IMR-90 (cell line): ENCODE data around the gene NPLOC4. TPM values are rescaled to one million over a fixed set of nuclear protein-coding genes. Genes with fewer than 3 reads are reported as not detected.

Experiments
- ATAC-seq: fragments of 200-7000 bp; cut with Tn5 transposase; 2 replicates; pipeline ENCODE4 v1.9.1; 2020; ENCODE audit warnings: low read depth, mild to moderate bottlenecking, moderate library complexity
- BruUV-seq: library from RNA; stranded (reverse); fragments of 400-500 nt; replicated peaks from 2 replicates; lab custom pipeline; 2021; lab: Mats Ljungman, UMichigan
- CTCF ChIA-PET: fragments of 300-600 bp; formaldehyde crosslinking; extraction: SDS; loops from one replicate; lab custom pipeline; 2021; ENCODE audit warnings: antibody characterized with exemption; lab: Yijun Ruan, JAX
- POLR2A ChIA-PET: fragments of 300-600 bp; sonication (Branson Sonifier 250); formaldehyde crosslinking; loops from one replicate; lab custom pipeline; 2022; ENCODE audit warnings: antibody characterized with exemption; ENCODE audit not compliant: unreplicated experiment; lab: Charles Lee
- DNase-seq: peaks from one replicate; pipeline ENCODE4 v3.0.0; 2013
- H2AFZ ChIP-seq: replicated peaks from 2 replicates; pipeline ENCODE3; 2013; ENCODE audit warnings: low read length, mild to moderate bottlenecking; ENCODE audit not compliant: poor library complexity
- H2AK5ac ChIP-seq: 2 replicates; pipeline ENCODE4 v1.6.1; 2013; ENCODE audit warnings: low read depth, low read length, inconsistent platforms
- H2AK9ac ChIP-seq: replicated peaks from 2 replicates; pipeline ENCODE3; 2013; ENCODE audit warnings: mild to moderate bottlenecking, low read depth, low read length, moderate library complexity; ENCODE audit not compliant: poor library complexity
- H2BK120ac ChIP-seq: 2 replicates; pipeline ENCODE4 v1.6.1; 2013; ENCODE audit warnings: low read depth, low read length, inconsistent platforms
- H2BK15ac ChIP-seq: 3 replicates; pipeline ENCODE4 v1.6.1; 2013; ENCODE audit warnings: low read depth, low read length, inconsistent platforms
- H2BK20ac ChIP-seq: 2 replicates; pipeline ENCODE4 v1.6.1; 2013; ENCODE audit warnings: low read depth, mild to moderate bottlenecking, inconsistent platforms, low read length, moderate library complexity
- H2BK5ac ChIP-seq: 2 replicates; pipeline ENCODE4 v1.6.1; 2013; ENCODE audit warnings: mild to moderate bottlenecking, low read depth, low read length, inconsistent platforms; ENCODE audit not compliant: poor library complexity, severe bottlenecking
- H3K14ac ChIP-seq: replicated peaks from 2 replicates; pipeline ENCODE4 v1.6.1; 2013; ENCODE audit warnings: low read depth, low read length, inconsistent platforms
- H3K18ac ChIP-seq: 2 replicates; pipeline ENCODE4 v1.6.1; 2013; ENCODE audit warnings: low read depth, low read length, control low read depth
- H3K23ac ChIP-seq: 2 replicates; pipeline ENCODE4 v1.6.1; 2013; ENCODE audit warnings: low read depth, low read length, inconsistent platforms
- H3K27ac ChIP-seq: 2 replicates; pipeline ENCODE4 v1.5.1; 2013; ENCODE audit warnings: mild to moderate bottlenecking, control low read depth, low read length; ENCODE audit not compliant: insufficient read depth
- H3K27me3 ChIP-seq: 2 replicates; pipeline ENCODE4 v1.6.1; 2013; ENCODE audit warnings: low read length; ENCODE audit not compliant: control insufficient read depth, insufficient read depth
- H3K36me3 ChIP-seq: 2 replicates; pipeline ENCODE4 v1.6.1; 2013; ENCODE audit warnings: low read length, mixed read lengths; ENCODE audit not compliant: control insufficient read depth, insufficient read depth
- H3K4ac ChIP-seq: 2 replicates; pipeline ENCODE4 v1.6.1; 2013; ENCODE audit warnings: low read depth, low read length, inconsistent platforms
- H3K4me1 ChIP-seq: 2 replicates; pipeline ENCODE4 v1.6.1; 2013; ENCODE audit warnings: low read length, mixed read lengths; ENCODE audit not compliant: control insufficient read depth, insufficient read depth
- H3K4me2 ChIP-seq: 2 replicates; pipeline ENCODE4 v1.6.1; 2013; ENCODE audit warnings: low read depth, mild to moderate bottlenecking, control low read depth, low read length, moderate library complexity
- H3K4me3 ChIP-seq: 2 replicates; pipeline ENCODE4 v1.5.1; 2013; ENCODE audit warnings: low read depth, mild to moderate bottlenecking, control low read depth, low read length, moderate library complexity; ENCODE audit not compliant: insufficient read depth
- H3K56ac ChIP-seq: 2 replicates; pipeline ENCODE4 v1.6.1; 2013; ENCODE audit warnings: low read length, inconsistent platforms; ENCODE audit not compliant: insufficient read depth; ENCODE audit errors: extremely low read depth
- H3K79me1 ChIP-seq, 2 experiments: 2 replicates each; pipeline ENCODE4 v1.6.1; 2013; ENCODE audit warnings: low read length in 2 of 2, inconsistent platforms in 1 of 2, low read depth in 1 of 2
- H3K9ac ChIP-seq: 2 replicates; pipeline ENCODE4 v1.6.1; 2013; ENCODE audit warnings: low read depth, low read length, control low read depth
- H3K9me1 ChIP-seq: 2 replicates; pipeline ENCODE4 v1.6.1; 2013; ENCODE audit warnings: low read length, inconsistent platforms; ENCODE audit not compliant: insufficient read depth
- H3K9me3 ChIP-seq: 2 replicates; pipeline ENCODE4 v1.6.1; 2013; ENCODE audit warnings: low read length; ENCODE audit not compliant: control insufficient read depth, insufficient read depth
- H4K20me1 ChIP-seq: 2 replicates; pipeline ENCODE4 v1.6.1; 2013; ENCODE audit warnings: low read length, inconsistent platforms; ENCODE audit not compliant: insufficient read depth
- H4K5ac ChIP-seq: 2 replicates; pipeline ENCODE4 v1.6.1; 2013; ENCODE audit warnings: mild to moderate bottlenecking, low read depth, low read length, control low read depth
- H4K8ac ChIP-seq, 2 experiments: 2 replicates each; pipeline ENCODE4 v1.6.1; 2013; ENCODE audit warnings: low read depth in 2 of 2, low read length in 2 of 2, control low read depth in 1 of 2, inconsistent platforms in 1 of 2
- H4K91ac ChIP-seq: 2 replicates; pipeline ENCODE4 v1.6.1; 2013; ENCODE audit warnings: low read depth, low read length, inconsistent platforms; ENCODE audit not compliant: insufficient read depth
- BHLHE40 ChIP-seq: fragments of 150-350 bp; IDR thresholded peaks from 2 replicates; pipeline ENCODE4 v1.6.1; 2016; ENCODE audit warnings: mild to moderate bottlenecking, low read depth, low read length
- CHD1 ChIP-seq: IDR thresholded peaks from 2 replicates; pipeline ENCODE4 v1.6.1; 2012; ENCODE audit warnings: low read depth, low read length, improper control_type of control experiment
- CTCF ChIP-seq: conservative IDR thresholded peaks from 2 replicates; pipeline ENCODE4 v1.5.1; 2012; ENCODE audit warnings: mild to moderate bottlenecking, low read depth, low read length, improper control_type of control experiment
- FOS ChIP-seq: fragments of 150-350 bp; IDR thresholded peaks from 2 replicates; pipeline ENCODE4 v1.6.1; 2016; ENCODE audit warnings: low read depth, low read length
- MAFK ChIP-seq: IDR thresholded peaks from 2 replicates; pipeline ENCODE4 v1.6.1; 2012; ENCODE audit warnings: low read depth, low read length, improper control_type of control experiment
- MAZ ChIP-seq: IDR thresholded peaks from 2 replicates; pipeline ENCODE4 v1.6.1; 2012; ENCODE audit warnings: low read depth, mild to moderate bottlenecking, low read length, improper control_type of control experiment, moderate library complexity, borderline replicate concordance
- POLR2A ChIP-seq: IDR thresholded peaks from 2 replicates; pipeline ENCODE4 v1.6.1; 2012; ENCODE audit warnings: mild to moderate bottlenecking, low read depth, low read length
- RAD21 ChIP-seq: IDR thresholded peaks from 2 replicates; pipeline ENCODE4 v1.6.1; 2012; ENCODE audit warnings: low read length, improper control_type of control experiment
- RCOR1 ChIP-seq: IDR thresholded peaks from 2 replicates; pipeline ENCODE4 v1.6.1; 2012; ENCODE audit warnings: mild to moderate bottlenecking, low read length, improper control_type of control experiment; ENCODE audit not compliant: insufficient replicate concordance
- RFX5 ChIP-seq: IDR thresholded peaks from 2 replicates; pipeline ENCODE4 v1.8.0; 2012; ENCODE audit warnings: low read depth, mild to moderate bottlenecking, low read length, moderate library complexity
- SMC3 ChIP-seq: fragments of 150-350 bp; IDR thresholded peaks from 2 replicates; pipeline ENCODE4 v1.6.1; 2016; ENCODE audit warnings: low read depth, mild to moderate bottlenecking, antibody characterized with exemption, low read length, moderate library complexity
- USF2 ChIP-seq: fragments of 150-350 bp; IDR thresholded peaks from 2 replicates; pipeline ENCODE4 v1.6.1; 2017; ENCODE audit warnings: mild to moderate bottlenecking, antibody characterized with exemption, low read length, low read depth
- WGBS, 2 experiments: methylation state at CpG; one replicate each; pipeline versions ENCODE4 v1.1.5 to v1.1.7; 2013; ENCODE audit warnings: missing lambda C conversion rate in 2 of 2; ENCODE audit not compliant: insufficient read length in 1 of 2; ENCODE audit errors: extremely low coverage in 2 of 2; 5-methylcytosine and 5-hydroxymethylcytosine counted together
- dilution Hi-C: fragments of 300-500 bp; cut with HindIII; formaldehyde crosslinking; loops from one replicate; pipeline ENCODE4 v1.14.3; 2018; ENCODE audit warnings: low sequenced_read_pairs; ENCODE audit not compliant: unreplicated experiment
- in situ Hi-C: fragments of 300-500 bp; cut with MboI; formaldehyde crosslinking; loops from 3 replicates; pipeline ENCODE4 v1.14.3; 2019; ENCODE audit warnings: low sequenced_read_pairs, inconsistent platforms, mixed read lengths
- intact Hi-C: fragments of 100-400 bp; cut with micrococcal nuclease; formaldehyde crosslinking; loops from 2 replicates; pipeline ENCODE4 v1.10.0; 2022
- polyA plus RNA-seq, 3 experiments: library from polyadenylated mRNA; depleted of rRNA; stranded (reverse); fragments of >200 nt; gene quantifications; 2 replicates each; pipeline ENCODE4 v1.2.3, GENCODE V29; 2012; ENCODE audit warnings: low replicate concordance in 1 of 3
- total RNA-seq: library from RNA; depleted of rRNA; stranded (reverse); fragments of >200 nt; gene quantifications from 2 replicates; pipeline ENCODE4 v1.2.3, GENCODE V29; 2012

NPLOC4 gene
- total and polyA plus RNA-seq, 2 of the 4 experiments (the other 2 are of a cell fraction): 70.4 to 78.3 TPM

GRCh38 chr17:81511554-81511803 lies 125.4 kb downstream of the NPLOC4 start:
- peak overlapping the region; percentile 69 for H3K4ac ChIP-seq
- TF ChIP-seq CHD1: no peak
- no peak for TF ChIP-seq RCOR1
- no peak for TF ChIP-seq RAD21
- TF ChIP-seq RFX5: no peak
- TF ChIP-seq USF2: no peak
- TF ChIP-seq MAZ: no peak
- TF ChIP-seq SMC3: no peak
- no peak for TF ChIP-seq BHLHE40
- TF ChIP-seq POLR2A: no peak
- no peak for TF ChIP-seq FOS
- no peak for TF ChIP-seq MAFK
- TF ChIP-seq CTCF: no peak
- in situ Hi-C loops: no loop called here
- H2AFZ ChIP-seq: peak overlapping the region; percentile 75
- H3K9ac ChIP-seq: peak overlapping the region; percentile 98
- no peaks in the 10 kb centered on the region for H3K27me3 ChIP-seq
- BruUV-seq: no TSS peak
- no peaks in the 10 kb centered on the region for H3K9me1 ChIP-seq
- intact Hi-C loops: no loop called here
- POLR2A ChIA-PET: interaction anchor here (0.6 to 1.1 kb wide), 4 partner anchors 11 to 37 kb away, joined by 3 to 4 read pairs (median 3); no protein-coding TSS in a partner anchor
- no peak overlapping the region for H2AK5ac ChIP-seq
- H3K18ac ChIP-seq: no peak overlapping the region; the same call in 1 of the 2 replicates
- peak; percentile 35 for DNase-seq
- CTCF ChIA-PET: no interaction called here
- peak overlapping the region; percentile 85 for H2AK9ac ChIP-seq
- H2BK15ac ChIP-seq: no peak overlapping the region
- H3K23ac ChIP-seq: peak overlapping the region; percentile 86
- H3K4me3 ChIP-seq: peak overlapping the region; percentile 79
- no peak overlapping the region for H4K5ac ChIP-seq
- no peak overlapping the region for H4K8ac ChIP-seq
- ATAC-seq: no peak
- peak overlapping the region; percentile 93 for H3K14ac ChIP-seq
- dilution Hi-C loops: no loop called here
- no peak overlapping the region for H2BK20ac ChIP-seq
- H3K4me1 ChIP-seq: peaks cover 4% of the 10 kb centered on the region
- no peak overlapping the region for H4K91ac ChIP-seq
- peak overlapping the region; percentile 88 for H3K56ac ChIP-seq
- H3K9me3 ChIP-seq: no peaks in the 10 kb centered on the region
- H2BK5ac ChIP-seq: peak overlapping the region; percentile 75
- H4K20me1 ChIP-seq: peaks cover 63% of the 10 kb centered on the region
- H3K36me3 ChIP-seq: peaks cover 37% of the 10 kb centered on the region
- H3K27ac ChIP-seq: peak overlapping the region; percentile 89
- H3K4me2 ChIP-seq: peak overlapping the region; percentile 70
- no peak overlapping the region for H2BK120ac ChIP-seq
- 0% methylated on average over 1 of the region's 9 CpGs; no CpG with 5 or more reads in 1 of the 2 experiments for WGBS, 2 experiments
- H3K79me1 ChIP-seq: peaks cover 0 to 49% of the 10 kb centered on the region in 2 experiments; a peak in 2 of 4 replicates
